ENCODE measurements around the gene PTK6. TPM values are rescaled to one million over a fixed set of nuclear protein-coding genes. Genes with fewer than 3 reads are reported as not detected.

The PTK6 gene
- total and polyA plus RNA-seq, 7 donors, result 0.28 to 80.7 (median 59.5) TPM; not detected in 2

GRCh38 chr20:63554361-63555278 lies 17.4 kb upstream of the PTK6 start:
- Histone ChIP-seq H3K4me3 (peak overlapping the region in 3 of 4 donors; percentile 45 to 55 (median 47)), H3K27me3 (peaks cover 10 to 50% (median 34%) of the 10 kb centered on the region in 3 donors), H3K9me3 (no peaks in the 10 kb centered on the region), H3K27ac (no peak overlapping the region), H3K4me1 (peaks cover 0 to 14% (median 11%) of the 10 kb centered on the region in 4 donors), H3K36me3 (peaks cover 0 to 12% (median 5%) of the 10 kb centered on the region in 4 donors)
- intact Hi-C loops (cut with DNase I), result no loop called here
- WGBS, 2 donors, result 60 to 66% methylated on average over 38 of the region's 38 CpGs
- no peak for DNase-seq
- TF ChIP-seq EP300 (IDR thresholded peaks at IDR 0.05) (no peak), POLR2AphosphoS5 (IDR thresholded peaks at IDR 0.05) (no peak), CTCF (IDR thresholded peaks at IDR 0.05) (no peak), POLR2A (IDR thresholded peaks at IDR 0.05) (no peak)

- peaks cover 10 to 53% (median 39%) of the 10 kb centered on the region in 3 donors for H3K27me3 ChIP-seq
- intact Hi-C loops (cut with DNase I), result no loop called here
- TF ChIP-seq CTCF (IDR thresholded peaks at IDR 0.05) (no peak), POLR2AphosphoS5 (IDR thresholded peaks at IDR 0.05) (no peak), EP300 (IDR thresholded peaks at IDR 0.05) (no peak), POLR2A (IDR thresholded peaks at IDR 0.05) (no peak)
- H3K4me1 ChIP-seq, result peaks cover 0 to 14% (median 11%) of the 10 kb centered on the region in 4 donors
- 1 to 2% methylated on average over 34 of the region's 34 CpGs for WGBS, 2 donors
- H3K27ac ChIP-seq, result peak within 1 kb of the TSS in 1 of 4 donors; percentile 34
- DNase-seq, result no peak
- H3K4me3 ChIP-seq, result peak within 1 kb of the TSS; percentile 31 to 55 (median 46)
- no peaks in the 10 kb centered on the region for H3K9me3 ChIP-seq
- H3K36me3 ChIP-seq, result peaks cover 0 to 9% (median 4%) of the 10 kb centered on the region in 4 donors
Observed at GRCh38 chr20:63553933-63554290, 16.7 kb upstream of the PTK6 start, which contains the start of gene FNDC11. FNDC11 (plus strand) TSS chr20:63554159; CDS start chr20:63555664, 1,505 bp downstream.

- TF ChIP-seq EP300 (IDR thresholded peaks at IDR 0.05), result no peak
- TF ChIP-seq POLR2AphosphoS5 (IDR thresholded peaks at IDR 0.05), result no peak
- TF ChIP-seq POLR2A (IDR thresholded peaks at IDR 0.05), result no peak
- TF ChIP-seq CTCF (IDR thresholded peaks at IDR 0.05), result no peak
- peaks cover 0 to 4% (median under 1%) of the 10 kb centered on the region in 4 donors for H3K36me3 ChIP-seq
- DNase-seq, result peak; percentile 91
- H3K27ac ChIP-seq, result peak overlapping the region in 1 of 4 donors; percentile 34
- 2 to 3% methylated on average over 37 of the region's 37 CpGs for WGBS, 2 donors
- no peaks in the 10 kb centered on the region for H3K9me3 ChIP-seq
- peaks cover 10 to 57% (median 45%) of the 10 kb centered on the region in 3 donors for H3K27me3 ChIP-seq
- H3K4me1 ChIP-seq, result peaks cover 0 to 14% (median 11%) of the 10 kb centered on the region in 4 donors
- intact Hi-C loops (cut with DNase I), result no loop called here
- peak overlapping the region; percentile 31 to 55 (median 46) for H3K4me3 ChIP-seq
Observed at GRCh38 chr20:63553251-63553932, 16.2 kb upstream of the PTK6 start.

- H3K9me3 ChIP-seq, result no peaks in the 10 kb centered on the region
- H3K4me1 ChIP-seq, result peaks cover 0 to 14% (median 11%) of the 10 kb centered on the region in 4 donors
- H3K27me3 ChIP-seq, result peaks cover 10 to 64% (median 52%) of the 10 kb centered on the region in 3 donors
- no peak overlapping the region for H3K4me3 ChIP-seq
- intact Hi-C loops (cut with DNase I), result no loop called here
- no peak overlapping the region for H3K27ac ChIP-seq
- H3K36me3 ChIP-seq, result no peaks in the 10 kb centered on the region
- WGBS, 2 donors, result 31 to 38% methylated on average over 15 of the region's 15 CpGs
- no peak for DNase-seq
- TF ChIP-seq POLR2A (IDR thresholded peaks at IDR 0.05) (no peak), POLR2AphosphoS5 (IDR thresholded peaks at IDR 0.05) (no peak), CTCF (IDR thresholded peaks at IDR 0.05) (no peak), EP300 (IDR thresholded peaks at IDR 0.05) (no peak)
Observed at GRCh38 chr20:63552481-63553249, 15.5 kb upstream of the PTK6 start.

Data from sigmoid colon (tissue), 7 donors.